Astrocyte (in vitro differentiated cells and primary cell): ENCODE results near the gene AGPS. TPM values are rescaled to one million over a fixed set of nuclear protein-coding genes. Genes with fewer than 3 reads are reported as not detected.
"Not testable (repeated sequence)": the region's sequence is repeated elsewhere in the genome, so short reads cannot be mapped to it uniquely, and the experiment has no call there.

Experiments
- DNase-seq: peaks from one replicate; pipeline ENCODE4 v3.0.0-alpha.2; 2010; ENCODE audit warnings: low read depth
- FAIRE-seq: peaks from 2 replicates; lab custom pipeline; 2011; peaks lifted over from hg19 to GRCh38; lab: Jason Lieb, UNC
- H2AFZ ChIP-seq: 2 replicates; pipeline ENCODE4 v1.6.0; 2012; ENCODE audit warnings: low read depth, low read length, inconsistent platforms
- H3K27ac ChIP-seq: 2 replicates; pipeline ENCODE4 v1.5.1; 2011; ENCODE audit warnings: low read depth, low read length, inconsistent platforms
- H3K27me3 ChIP-seq: 2 replicates; pipeline ENCODE4 v1.6.0; 2011; ENCODE audit warnings: low read length, inconsistent platforms; ENCODE audit not compliant: insufficient read depth
- H3K36me3 ChIP-seq: 2 replicates; pipeline ENCODE4 v1.5.1; 2011; ENCODE audit warnings: low read length, inconsistent platforms; ENCODE audit not compliant: insufficient read depth
- H3K4me1 ChIP-seq: 2 replicates; pipeline ENCODE4 v1.5.1; 2011; ENCODE audit warnings: low read length, inconsistent platforms; ENCODE audit not compliant: insufficient read depth
- H3K4me2 ChIP-seq: 2 replicates; pipeline ENCODE4 v1.6.0; 2012; ENCODE audit warnings: low read length, inconsistent platforms
- H3K4me3 ChIP-seq: 2 replicates; pipeline ENCODE4 v1.5.1; 2011; ENCODE audit warnings: low read depth, mild to moderate bottlenecking, low read length, inconsistent platforms; ENCODE audit not compliant: insufficient read depth
- H3K79me2 ChIP-seq: 2 replicates; pipeline ENCODE4 v1.6.0; 2012; ENCODE audit warnings: mild to moderate bottlenecking, low read length, inconsistent platforms; ENCODE audit not compliant: insufficient read depth
- H3K9ac ChIP-seq: 2 replicates; pipeline ENCODE4 v1.6.0; 2012; ENCODE audit warnings: mild to moderate bottlenecking, low read length, inconsistent platforms
- H3K9me3 ChIP-seq: 2 replicates; pipeline ENCODE4 v1.5.1; 2012; ENCODE audit warnings: low read depth, mild to moderate bottlenecking, low read length, inconsistent platforms; ENCODE audit not compliant: insufficient read depth
- H4K20me1 ChIP-seq: 2 replicates; pipeline ENCODE4 v1.6.0; 2012; ENCODE audit warnings: low read length, inconsistent platforms; ENCODE audit not compliant: insufficient read depth
- H3K27ac Mint-ChIP-seq: one replicate; pipeline ENCODE4 v1.8.0; 2021; ENCODE audit warnings: mild to moderate bottlenecking, mixed read lengths; ENCODE audit not compliant: unreplicated experiment
- H3K27me3 Mint-ChIP-seq: one replicate; pipeline ENCODE4 v1.8.0; 2021; ENCODE audit warnings: low read depth, mixed read lengths; ENCODE audit not compliant: unreplicated experiment
- H3K36me3 Mint-ChIP-seq: one replicate; pipeline ENCODE4 v1.8.0; 2021; ENCODE audit warnings: low read depth, mixed read lengths; ENCODE audit not compliant: unreplicated experiment
- H3K4me1 Mint-ChIP-seq: one replicate; pipeline ENCODE4 v1.8.0; 2021; ENCODE audit warnings: low read depth, mixed read lengths; ENCODE audit not compliant: unreplicated experiment
- H3K4me3 Mint-ChIP-seq: one replicate; pipeline ENCODE4 v1.8.0; 2021; ENCODE audit warnings: mild to moderate bottlenecking, moderate library complexity, mixed read lengths; ENCODE audit not compliant: unreplicated experiment
- H3K9me3 Mint-ChIP-seq: one replicate; pipeline ENCODE4 v1.8.0; 2021; ENCODE audit warnings: mild to moderate bottlenecking, mixed read lengths; ENCODE audit not compliant: unreplicated experiment
- EZH2 ChIP-seq: IDR thresholded peaks from 2 replicates; pipeline ENCODE4 v1.6.1; 2012; ENCODE audit warnings: mild to moderate bottlenecking, low read length, inconsistent platforms; ENCODE audit not compliant: insufficient read depth
- total RNA-seq: library from RNA; stranded (reverse); gene quantifications from 2 replicates; pipeline ENCODE4 v1.2.1, GENCODE V29; 2021
- TF ChIP-seq, protein P1 (sequence below): IDR thresholded peaks from 2 replicates; pipeline ENCODE4 v1.5.1; 2011; ENCODE audit warnings: low read depth, mild to moderate bottlenecking, inconsistent platforms, low read length, moderate library complexity; ENCODE audit not compliant: insufficient read depth

The AGPS gene
- total RNA-seq, 1 donor from 2014 or later = 66.2 TPM

- Histone ChIP-seq H3K36me3 (no peaks in the 10 kb centered on the region), H3K9ac (no peak overlapping the region), H2AFZ (no peak overlapping the region), H3K9me3 (no peaks in the 10 kb centered on the region), H3K4me2 (no peak overlapping the region), H3K27me3 (no peaks in the 10 kb centered on the region), H3K4me3 (no peak overlapping the region), H3K27ac (no peak overlapping the region), H3K4me1 (no peaks in the 10 kb centered on the region), H3K79me2 (no peaks in the 10 kb centered on the region), H4K20me1 (peaks cover 5% of the 10 kb centered on the region)
- TF ChIP-seq EZH2 = no peak
- TF ChIP-seq, protein P1, sequence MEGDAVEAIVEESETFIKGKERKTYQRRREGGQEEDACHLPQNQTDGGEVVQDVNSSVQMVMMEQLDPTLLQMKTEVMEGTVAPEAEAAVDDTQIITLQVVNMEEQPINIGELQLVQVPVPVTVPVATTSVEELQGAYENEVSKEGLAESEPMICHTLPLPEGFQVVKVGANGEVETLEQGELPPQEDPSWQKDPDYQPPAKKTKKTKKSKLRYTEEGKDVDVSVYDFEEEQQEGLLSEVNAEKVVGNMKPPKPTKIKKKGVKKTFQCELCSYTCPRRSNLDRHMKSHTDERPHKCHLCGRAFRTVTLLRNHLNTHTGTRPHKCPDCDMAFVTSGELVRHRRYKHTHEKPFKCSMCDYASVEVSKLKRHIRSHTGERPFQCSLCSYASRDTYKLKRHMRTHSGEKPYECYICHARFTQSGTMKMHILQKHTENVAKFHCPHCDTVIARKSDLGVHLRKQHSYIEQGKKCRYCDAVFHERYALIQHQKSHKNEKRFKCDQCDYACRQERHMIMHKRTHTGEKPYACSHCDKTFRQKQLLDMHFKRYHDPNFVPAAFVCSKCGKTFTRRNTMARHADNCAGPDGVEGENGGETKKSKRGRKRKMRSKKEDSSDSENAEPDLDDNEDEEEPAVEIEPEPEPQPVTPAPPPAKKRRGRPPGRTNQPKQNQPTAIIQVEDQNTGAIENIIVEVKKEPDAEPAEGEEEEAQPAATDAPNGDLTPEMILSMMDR = no peak
- no peaks in the 10 kb centered on the region for H3K9me3 Mint-ChIP-seq
- no peak for FAIRE-seq
- no peak overlapping the region for H3K4me3 Mint-ChIP-seq
- no peaks in the 10 kb centered on the region for H3K36me3 Mint-ChIP-seq
- peaks cover 3% of the 10 kb centered on the region for H3K4me1 Mint-ChIP-seq
- DNase-seq = no peak
- H3K27me3 Mint-ChIP-seq = no peaks in the 10 kb centered on the region
- H3K27ac Mint-ChIP-seq = no peak overlapping the region
These were observed 40.0 kb upstream of the AGPS start for GRCh38 chr2:177352441-177353186.

DNA sequence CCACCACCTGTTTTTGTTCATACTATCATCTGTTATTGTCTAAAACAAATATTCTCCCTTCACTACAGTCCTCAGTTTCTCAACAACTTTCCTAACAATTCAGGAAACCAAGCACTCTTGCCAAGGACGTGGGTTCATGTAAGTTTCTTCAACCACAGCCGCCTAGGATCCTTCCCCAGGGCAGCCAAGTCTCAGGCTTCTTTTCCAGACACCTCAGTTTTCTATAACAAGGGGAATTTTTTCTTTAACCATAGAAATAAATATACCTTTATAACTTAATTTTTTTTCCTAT lies 39.4 kb upstream of the AGPS start:
- Mint-ChIP-seq H3K4me1 (peaks cover 3% of the 10 kb centered on the region), H3K27me3 (no peaks in the 10 kb centered on the region), H3K4me3 (no peak overlapping the region), H3K36me3 (no peaks in the 10 kb centered on the region), H3K9me3 (no peaks in the 10 kb centered on the region), H3K27ac (no peak overlapping the region)
- no peak overlapping the region for H2AFZ ChIP-seq
- FAIRE-seq (no peak), DNase-seq (peak; percentile 81)
- no peaks in the 10 kb centered on the region for H3K79me2 ChIP-seq
- H3K36me3 ChIP-seq = no peaks in the 10 kb centered on the region
- no peak overlapping the region for H3K4me2 ChIP-seq
- peaks cover 5% of the 10 kb centered on the region for H4K20me1 ChIP-seq
- H3K27me3 ChIP-seq = no peaks in the 10 kb centered on the region
- no peaks in the 10 kb centered on the region for H3K9me3 ChIP-seq
- H3K27ac ChIP-seq = no peak overlapping the region
- no peaks in the 10 kb centered on the region for H3K4me1 ChIP-seq
- no peak for TF ChIP-seq EZH2
- TF ChIP-seq, protein P1 = no peak
- no peak overlapping the region for H3K4me3 ChIP-seq
- H3K9ac ChIP-seq = no peak overlapping the region

DNA sequence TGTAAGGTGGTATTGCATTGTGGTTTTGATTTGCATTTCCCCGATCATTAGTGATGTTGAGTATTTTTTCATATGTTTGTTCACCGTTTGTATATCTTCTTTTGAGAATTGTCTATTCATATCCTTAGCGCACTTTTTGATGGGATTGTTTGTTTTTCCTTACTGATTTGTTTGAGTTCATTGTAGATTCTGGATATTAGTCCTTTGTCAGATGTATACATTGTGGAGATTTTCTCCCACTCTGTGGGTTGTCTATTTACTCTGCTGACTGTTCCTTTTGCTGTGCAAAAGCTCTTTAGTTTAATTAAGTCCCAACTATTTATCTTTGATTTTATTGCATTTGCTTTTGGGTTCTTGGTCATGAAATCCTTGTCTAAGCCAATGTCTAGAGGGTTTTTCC lies 38.0 kb upstream of the AGPS start:
- not testable (repeated sequence) for H3K4me1 Mint-ChIP-seq, H3K9me3 Mint-ChIP-seq, H3K4me3 Mint-ChIP-seq, H4K20me1 ChIP-seq, H3K36me3 ChIP-seq, FAIRE-seq, DNase-seq, H3K27ac ChIP-seq, H3K36me3 Mint-ChIP-seq, H3K79me2 ChIP-seq, H3K27ac Mint-ChIP-seq, H3K9ac ChIP-seq, H2AFZ ChIP-seq, H3K4me2 ChIP-seq, H3K4me1 ChIP-seq, H3K9me3 ChIP-seq, H3K4me3 ChIP-seq, H3K27me3 Mint-ChIP-seq, H3K27me3 ChIP-seq
